Measurements from ENCODE around the gene TMEM8B. TPM values are rescaled to one million over a fixed set of nuclear protein-coding genes. Genes with fewer than 3 reads are reported as not detected.

TMEM8B gene
- total and polyA plus RNA-seq, 2 donors (not counting 1 experiment from before 2014, with no cell fraction given) = 12.2 to 14.5 TPM

DNA sequence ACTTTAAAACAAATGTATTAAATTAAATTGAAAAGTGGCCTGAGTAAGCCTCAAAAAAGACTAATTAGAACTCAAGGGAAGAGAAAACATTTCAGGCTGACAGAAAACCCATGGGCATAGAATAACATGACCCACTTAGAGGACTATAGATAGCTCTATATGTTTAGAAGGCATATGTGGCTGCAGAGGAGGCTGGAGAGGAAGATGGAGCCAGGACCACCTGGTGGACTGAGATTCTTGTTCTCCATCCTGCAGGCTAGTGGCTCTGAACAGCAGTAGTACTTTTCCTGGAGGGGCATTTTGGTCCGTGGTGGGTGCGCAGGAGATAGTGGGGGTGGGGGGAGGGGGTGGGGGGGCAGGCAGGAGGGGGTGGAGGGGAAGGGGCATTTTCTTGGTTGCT, 48.0 kb upstream of the TMEM8B start:
- Histone ChIP-seq H3K79me2 (ENCODE audit: control insufficient read depth, insufficient read depth, low read length) (peaks cover 8% of the 10 kb centered on the region), H2AFZ (ENCODE audit: insufficient read depth, low read depth, low read length, poor library complexity, severe bottlenecking) (no peak overlapping the region), H3K9ac (ENCODE audit: low read length) (no peak overlapping the region), H3K27ac (ENCODE audit: low read length in 2 of 2) (no peak overlapping the region), H3K36me3 (replicated peaks in 1 of 2; ENCODE audit: control extremely low read depth in 1 of 2, control insufficient read depth in 1 of 2, extremely low read depth in 1 of 2, insufficient read depth in 2 of 2, low read length in 1 of 2) (peaks cover 0 to 6% of the 10 kb centered on the region in 2 experiments), H3K9me3 (ENCODE audit: control extremely low read depth in 1 of 3, control insufficient read depth in 2 of 3, insufficient read depth in 1 of 3, low read length in 2 of 3) (no peaks in the 10 kb centered on the region), H3K4me2 (replicated peaks; ENCODE audit: low read depth, low read length, poor library complexity, severe bottlenecking) (no peak overlapping the region), H3K27me3 (replicated peaks in 1 of 4; ENCODE audit: control extremely low read depth in 1 of 4, control insufficient read depth in 3 of 4, insufficient read depth in 4 of 4, low read length in 3 of 4) (no peaks in the 10 kb centered on the region), H3K4me1 (ENCODE audit: control insufficient read depth in 2 of 2, insufficient read depth in 2 of 2, low read length in 2 of 2) (peaks cover 2 to 3% of the 10 kb centered on the region in 2 donors), H3K4me3 (ENCODE audit: control extremely low read depth in 1 of 5, extremely low read depth in 1 of 5, insufficient read depth in 1 of 5, low read depth in 2 of 5, low read length in 4 of 5) (no peak overlapping the region), H4K20me1 (ENCODE audit: control insufficient read depth, insufficient read depth, low read length, poor library complexity, severe bottlenecking) (no peaks in the 10 kb centered on the region)
- intact Hi-C loops (cut with micrococcal nuclease) = no loop called here
- no peak for ATAC-seq (ENCODE audit: low read depth)
- Mint-ChIP-seq H3K9me3 (ENCODE audit: insufficient read depth) (no peaks in the 10 kb centered on the region), H3K27ac (no peak overlapping the region), H3K4me3 (no peak overlapping the region), H3K27me3 (no peaks in the 10 kb centered on the region), H3K4me1 (peaks cover 2% of the 10 kb centered on the region)
- ChIA-PET CTCF (interaction anchor here (1.0 to 1.6 kb wide), 3 partner anchors 9 to 45 kb away, joined by 3 to 4 read pairs (median 4); no protein-coding TSS in a partner anchor), POLR2A (interaction anchor here (0.7 kb wide), 1 partner anchor 25 kb away, joined by 9 read pairs; no protein-coding TSS in a partner anchor)
- DNase-seq = no peak
- TF ChIP-seq EZH2 (IDR thresholded peaks at IDR 0.05; ENCODE audit: borderline replicate concordance, insufficient read depth, low read depth, low read length, poor library complexity, severe bottlenecking) = no peak
- TF ChIP-seq, protein P1, sequence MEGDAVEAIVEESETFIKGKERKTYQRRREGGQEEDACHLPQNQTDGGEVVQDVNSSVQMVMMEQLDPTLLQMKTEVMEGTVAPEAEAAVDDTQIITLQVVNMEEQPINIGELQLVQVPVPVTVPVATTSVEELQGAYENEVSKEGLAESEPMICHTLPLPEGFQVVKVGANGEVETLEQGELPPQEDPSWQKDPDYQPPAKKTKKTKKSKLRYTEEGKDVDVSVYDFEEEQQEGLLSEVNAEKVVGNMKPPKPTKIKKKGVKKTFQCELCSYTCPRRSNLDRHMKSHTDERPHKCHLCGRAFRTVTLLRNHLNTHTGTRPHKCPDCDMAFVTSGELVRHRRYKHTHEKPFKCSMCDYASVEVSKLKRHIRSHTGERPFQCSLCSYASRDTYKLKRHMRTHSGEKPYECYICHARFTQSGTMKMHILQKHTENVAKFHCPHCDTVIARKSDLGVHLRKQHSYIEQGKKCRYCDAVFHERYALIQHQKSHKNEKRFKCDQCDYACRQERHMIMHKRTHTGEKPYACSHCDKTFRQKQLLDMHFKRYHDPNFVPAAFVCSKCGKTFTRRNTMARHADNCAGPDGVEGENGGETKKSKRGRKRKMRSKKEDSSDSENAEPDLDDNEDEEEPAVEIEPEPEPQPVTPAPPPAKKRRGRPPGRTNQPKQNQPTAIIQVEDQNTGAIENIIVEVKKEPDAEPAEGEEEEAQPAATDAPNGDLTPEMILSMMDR (IDR thresholded peaks at IDR 0.05) = no peak
- WGBS (ENCODE audit: insufficient coverage) = no CpG with 5 or more reads among the region's 2 CpGs

DNA sequence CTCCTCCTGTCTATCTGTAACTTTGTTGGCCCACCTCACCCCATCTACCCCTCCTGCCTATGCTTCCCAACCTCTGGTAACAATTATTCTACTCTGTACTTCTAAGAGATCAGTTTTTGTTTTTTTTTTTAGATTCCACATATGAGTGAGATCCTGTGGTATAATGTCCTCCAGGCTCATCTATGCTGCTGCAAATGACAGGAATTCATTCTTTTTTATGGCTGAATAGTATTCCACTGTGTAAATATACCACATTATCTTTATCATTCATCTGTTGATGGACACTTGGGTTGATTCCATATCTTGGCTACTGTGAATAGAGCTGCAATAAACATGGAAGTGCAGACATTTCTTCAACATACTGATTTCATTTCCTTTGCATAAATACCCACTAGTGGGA, 45.6 kb upstream of the TMEM8B start:
- TF ChIP-seq EZH2 (IDR thresholded peaks at IDR 0.05; ENCODE audit: borderline replicate concordance, insufficient read depth, low read depth, low read length, poor library complexity, severe bottlenecking) = no peak
- TF ChIP-seq, protein P1 (IDR thresholded peaks at IDR 0.05) = no peak
- Mint-ChIP-seq H3K4me3 (no peak overlapping the region), H3K4me1 (no peaks in the 10 kb centered on the region), H3K9me3 (ENCODE audit: insufficient read depth) (no peaks in the 10 kb centered on the region), H3K27ac (no peak overlapping the region), H3K27me3 (no peaks in the 10 kb centered on the region)
- Histone ChIP-seq H3K9ac (ENCODE audit: low read length) (no peak overlapping the region), H3K27ac (ENCODE audit: low read length in 2 of 2) (no peak overlapping the region), H3K79me2 (ENCODE audit: control insufficient read depth, insufficient read depth, low read length) (peaks cover 8% of the 10 kb centered on the region), H2AFZ (ENCODE audit: insufficient read depth, low read depth, low read length, poor library complexity, severe bottlenecking) (no peak overlapping the region), H3K4me1 (ENCODE audit: control insufficient read depth in 2 of 2, insufficient read depth in 2 of 2, low read length in 2 of 2) (no peaks in the 10 kb centered on the region), H3K27me3 (replicated peaks in 1 of 4; ENCODE audit: control extremely low read depth in 1 of 4, control insufficient read depth in 3 of 4, insufficient read depth in 4 of 4, low read length in 3 of 4) (no peaks in the 10 kb centered on the region), H3K9me3 (ENCODE audit: control extremely low read depth in 1 of 3, control insufficient read depth in 2 of 3, insufficient read depth in 1 of 3, low read length in 2 of 3) (no peaks in the 10 kb centered on the region), H4K20me1 (ENCODE audit: control insufficient read depth, insufficient read depth, low read length, poor library complexity, severe bottlenecking) (no peaks in the 10 kb centered on the region), H3K4me3 (ENCODE audit: control extremely low read depth in 1 of 5, extremely low read depth in 1 of 5, insufficient read depth in 1 of 5, low read depth in 2 of 5, low read length in 4 of 5) (no peak overlapping the region), H3K36me3 (replicated peaks in 1 of 2; ENCODE audit: control extremely low read depth in 1 of 2, control insufficient read depth in 1 of 2, extremely low read depth in 1 of 2, insufficient read depth in 2 of 2, low read length in 1 of 2) (peaks cover 0 to 10% of the 10 kb centered on the region in 2 experiments), H3K4me2 (replicated peaks; ENCODE audit: low read depth, low read length, poor library complexity, severe bottlenecking) (no peak overlapping the region)
- intact Hi-C loops (cut with micrococcal nuclease) = no loop called here
- CTCF ChIA-PET = interaction anchor here (1.5 to 2.0 kb wide), 2 partner anchors 23 to 27 kb away, joined by 5 to 7 read pairs; no protein-coding TSS in a partner anchor
- no peak for DNase-seq
- no peak for ATAC-seq (ENCODE audit: low read depth)
- POLR2A ChIA-PET = no interaction called here
